GM23338 (cell line): ENCODE measurements around the gene GAS2. TPM values are rescaled to one million over a fixed set of nuclear protein-coding genes. Genes with fewer than 3 reads are reported as not detected.

ENCODE experiments used
- ATAC-seq: fragments of 200-7000 bp; cut with Tn5 transposase; 3 replicates; pipeline ENCODE4 v1.9.1; 2020
- DNase-seq: peaks from one replicate; pipeline ENCODE4 v3.0.0-alpha.2; 2015; ENCODE audit warnings: low spot score
- H2AFZ ChIP-seq: fragments of 200-600 bp; sonication (generic); 2 replicates; pipeline ENCODE4 v1.8.0; 2016; ENCODE audit warnings: antibody characterized with exemption, mild to moderate bottlenecking, moderate library complexity
- H3F3A ChIP-seq: fragments of 200-600 bp; sonication (generic); replicated peaks from 2 replicates; pipeline ENCODE4 v1.8.0; 2017; ENCODE audit warnings: antibody characterized with exemption, mixed run types, low read depth
- H3K27ac ChIP-seq: fragments of 200-600 bp; sonication (generic); 2 replicates; pipeline ENCODE4 v1.6.1; 2016; ENCODE audit warnings: low read depth
- H3K27me3 ChIP-seq: fragments of 200-600 bp; sonication (generic); 2 replicates; pipeline ENCODE4 v1.8.0; 2016; ENCODE audit warnings: mild to moderate bottlenecking, mixed run types, moderate library complexity; ENCODE audit not compliant: insufficient read depth
- H3K36me3 ChIP-seq: fragments of 200-600 bp; sonication (generic); 2 replicates; pipeline ENCODE4 v1.8.0; 2016; ENCODE audit warnings: mild to moderate bottlenecking; ENCODE audit not compliant: insufficient read depth
- H3K4me1 ChIP-seq: fragments of 200-600 bp; sonication (generic); 2 replicates; pipeline ENCODE4 v1.8.0; 2016; ENCODE audit warnings: mild to moderate bottlenecking, moderate library complexity; ENCODE audit not compliant: insufficient read depth
- H3K4me2 ChIP-seq: fragments of 200-600 bp; sonication (generic); 2 replicates; pipeline ENCODE4 v1.7.1; 2017; ENCODE audit warnings: mixed run types
- H3K4me3 ChIP-seq: fragments of 200-600 bp; sonication (generic); 2 replicates; pipeline ENCODE4 v1.6.1; 2016; ENCODE audit warnings: mixed run types
- H3K79me2 ChIP-seq: fragments of 200-600 bp; sonication (generic); replicated peaks from 2 replicates; pipeline ENCODE4 v1.8.0; 2017; ENCODE audit warnings: mild to moderate bottlenecking; ENCODE audit not compliant: insufficient read depth
- H3K9me2 ChIP-seq: fragments of 200-600 bp; sonication (generic); 2 replicates; pipeline ENCODE4 v1.8.0; 2017; ENCODE audit not compliant: insufficient read depth
- H4K20me1 ChIP-seq: fragments of 200-600 bp; sonication (generic); replicated peaks from 2 replicates; pipeline ENCODE4 v1.8.0; 2017; ENCODE audit warnings: mild to moderate bottlenecking; ENCODE audit not compliant: insufficient read depth
- H3K27ac Mint-ChIP-seq: 2 replicates; pipeline ENCODE4 v1.8.0; 2020; ENCODE audit warnings: inconsistent platforms, mild to moderate bottlenecking, moderate library complexity, mixed read lengths
- H3K27me3 Mint-ChIP-seq: 3 replicates; pipeline ENCODE4 v1.8.0; 2022; ENCODE audit warnings: low read depth, mild to moderate bottlenecking, moderate library complexity, mixed read lengths, inconsistent platforms; ENCODE audit not compliant: insufficient read depth, poor library complexity
- H3K36me3 Mint-ChIP-seq: 3 replicates; pipeline ENCODE4 v1.8.0; 2021; ENCODE audit warnings: low read depth, mild to moderate bottlenecking, inconsistent platforms, moderate library complexity, mixed read lengths
- H3K4me1 Mint-ChIP-seq: 3 replicates; pipeline ENCODE4 v1.8.0; 2020; ENCODE audit warnings: mild to moderate bottlenecking, inconsistent platforms, mixed read lengths
- H3K4me3 Mint-ChIP-seq: 3 replicates; pipeline ENCODE4 v1.8.0; 2021; ENCODE audit warnings: moderate library complexity, mild to moderate bottlenecking, inconsistent platforms, mixed read lengths
- H3K9me3 Mint-ChIP-seq: 3 replicates; pipeline ENCODE4 v1.8.0; 2020; ENCODE audit warnings: moderate library complexity, mild to moderate bottlenecking, inconsistent platforms, mixed read lengths
- CREB1 ChIP-seq: fragments of 250-450 bp; sonication (Bioruptor Pico); IDR thresholded peaks from 2 replicates; pipeline ENCODE4 v1.5.0; 2020; ENCODE audit warnings: low read depth, mild to moderate bottlenecking, moderate library complexity
- CTCF ChIP-seq, 2 experiments: fragments of 200-600 bp in 1 of 2; sonication (generic) in 1 of 2; conservative IDR thresholded peaks; 2 replicates each; pipeline versions ENCODE4 v1.5.1 to v1.6.1; 2016 to 2017; ENCODE audit warnings: antibody characterized with exemption in 2 of 2, low read depth in 2 of 2, mild to moderate bottlenecking in 2 of 2, moderate library complexity in 1 of 2
- ETS1 ChIP-seq: IDR thresholded peaks from 2 replicates; pipeline ENCODE4 v1.6.1; 2016; ENCODE audit warnings: antibody characterized with exemption
- EZH2 ChIP-seq: fragments of 200-600 bp; sonication (generic); IDR thresholded peaks from one replicate; pipeline ENCODE4 v1.8.0; 2017; ENCODE audit warnings: antibody characterized with exemption, mild to moderate bottlenecking, low read depth; ENCODE audit not compliant: unreplicated experiment
- EZH2phosphoT487 ChIP-seq: fragments of 200-600 bp; sonication (generic); IDR thresholded peaks from one replicate; pipeline ENCODE4 v1.8.1; 2018; ENCODE audit warnings: antibody characterized with exemption; ENCODE audit not compliant: unreplicated experiment
- JUNB ChIP-seq: IDR thresholded peaks from one replicate; pipeline ENCODE4 v1.6.1; 2016; ENCODE audit warnings: antibody characterized with exemption; ENCODE audit not compliant: unreplicated experiment
- NANOG ChIP-seq: IDR thresholded peaks from 2 replicates; pipeline ENCODE4 v1.6.1; 2016; ENCODE audit warnings: antibody characterized with exemption, borderline replicate concordance
- POLR2AphosphoS5 ChIP-seq: IDR thresholded peaks from 2 replicates; pipeline ENCODE4 v1.6.1; 2016; ENCODE audit warnings: antibody characterized with exemption, low read depth
- REST ChIP-seq: IDR thresholded peaks from one replicate; pipeline ENCODE4 v1.6.1; 2018; ENCODE audit warnings: antibody characterized with exemption; ENCODE audit not compliant: unreplicated experiment
- STAT1 ChIP-seq: IDR thresholded peaks from one replicate; pipeline ENCODE4 v1.6.1; 2016; ENCODE audit warnings: antibody characterized with exemption; ENCODE audit not compliant: unreplicated experiment
- ZNF114 ChIP-seq: fragments of 250-450 bp; sonication (Bioruptor Pico); IDR thresholded peaks from 2 replicates; pipeline ENCODE4 v1.5.0; 2020; ENCODE audit warnings: mild to moderate bottlenecking, moderate library complexity
- ZNF331 ChIP-seq: fragments of 250-450 bp; sonication (Bioruptor Pico); IDR thresholded peaks from 2 replicates; pipeline ENCODE4 v1.5.0; 2020; ENCODE audit warnings: low read depth, mild to moderate bottlenecking, moderate library complexity
- ZNF462 ChIP-seq: fragments of 250-450 bp; sonication (Bioruptor Pico); IDR thresholded peaks from 2 replicates; pipeline ENCODE4 v1.5.0; 2020; ENCODE audit warnings: mild to moderate bottlenecking, moderate library complexity
- polyA plus RNA-seq: library from polyadenylated mRNA; unstranded; fragments of >200 nt; fragmentation: Nextera tagmentation; extraction: Ambion mirVana; gene quantifications from 2 replicates; pipeline ENCODE4 v1.2.1, GENCODE V29; 2016
- total RNA-seq: library from RNA; depleted of rRNA; stranded (reverse); fragments of >200 nt; shearing (Covaris generic); gene quantifications from 2 replicates; pipeline ENCODE4 v1.2.3, GENCODE V29; 2014

Gene GAS2
- total and polyA plus RNA-seq, 2 experiments from 2014 or later: 2.6 to 6.7 TPM

GRCh38 chr11:22786475-22786874 lies 120.1 kb downstream of the GAS2 start:
- Histone ChIP-seq H3K4me2 (no peak overlapping the region), H3K4me3 (no peak overlapping the region), H4K20me1 (no peaks in the 10 kb centered on the region), H3K9me2 (no peaks in the 10 kb centered on the region), H3K27ac (no peak overlapping the region), H3K27me3 (no peaks in the 10 kb centered on the region), H2AFZ (no peak overlapping the region), H3K4me1 (no peaks in the 10 kb centered on the region), H3F3A (no peaks in the 10 kb centered on the region), H3K36me3 (no peaks in the 10 kb centered on the region), H3K79me2 (no peaks in the 10 kb centered on the region)
- DNase-seq: no peak
- no peaks in the 10 kb centered on the region for H3K27me3 Mint-ChIP-seq
- no peak overlapping the region for H3K4me3 Mint-ChIP-seq
- H3K36me3 Mint-ChIP-seq: no peaks in the 10 kb centered on the region
- H3K4me1 Mint-ChIP-seq: peaks cover 7% of the 10 kb centered on the region; the same call in 2 of the 3 replicates
- H3K9me3 Mint-ChIP-seq: no peaks in the 10 kb centered on the region; the same call in 2 of the 3 replicates
- TF ChIP-seq CREB1 (CRISPR knock-in tag) (no peak), REST (no peak), EZH2 (no peak), ETS1 (no peak), ZNF114 (CRISPR knock-in tag) (no peak), NANOG (no peak), ZNF331 (CRISPR knock-in tag) (no peak), STAT1 (no peak), ZNF462 (no peak), CTCF (conservative IDR thresholded peaks at IDR 0.05; ENCODE audit: low read depth in 2 of 2) (no peak), POLR2AphosphoS5 (no peak), EZH2phosphoT487 (no peak), JUNB (no peak)
- ATAC-seq: no peak
- H3K27ac Mint-ChIP-seq: no peak overlapping the region
